Measurements from ENCODE around the gene SLC52A1. TPM values are rescaled to one million over a fixed set of nuclear protein-coding genes. Genes with fewer than 3 reads are reported as not detected.
A peak's percentile ranks its signal among the peaks of the same experiment; 100 is the strongest.

Gene SLC52A1
- total and polyA plus RNA-seq, 12 donors = 0.24 to 0.40 TPM; not detected in 10

DNA sequence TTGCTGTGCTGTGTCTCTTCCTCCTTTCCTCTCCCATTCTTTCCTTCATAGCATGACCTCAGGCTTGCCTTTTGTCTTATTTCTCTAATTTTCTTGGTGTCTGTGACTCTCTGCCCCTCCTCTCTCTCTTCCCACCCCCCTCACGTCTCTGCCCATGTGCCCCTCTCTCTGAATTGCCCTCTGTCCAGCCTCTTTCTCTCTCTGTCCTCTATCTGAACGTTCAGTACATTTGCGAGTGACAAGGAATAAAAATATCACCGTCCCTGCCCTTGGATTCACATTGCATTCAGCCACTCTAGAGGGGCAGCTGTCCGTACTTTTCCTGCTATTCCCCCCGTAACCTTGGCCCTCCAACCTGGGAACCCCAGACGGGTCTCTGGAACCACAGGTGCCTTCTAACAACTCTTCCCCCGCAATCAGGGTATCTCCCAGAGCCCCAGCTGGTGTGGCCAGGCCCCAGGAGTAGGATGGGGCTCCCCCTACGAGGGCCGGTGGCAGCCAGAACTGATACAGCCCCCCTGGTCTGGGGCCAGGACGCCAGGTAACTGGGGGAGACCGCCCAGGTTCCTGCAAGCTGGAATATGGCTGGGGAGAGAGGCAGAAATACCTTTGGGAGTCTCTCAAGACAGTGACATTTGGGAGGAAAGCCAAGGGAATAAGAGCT lies 35.7 kb downstream of the SLC52A1 start:
- Histone ChIP-seq H3K27ac (no peak overlapping the region), H3K27me3 (no peaks in the 10 kb centered on the region), H3K4me1 (replicated peaks in 1 of 2) (peaks cover 24 to 26% of the 10 kb centered on the region in 2 donors), H3K4me3 (peak overlapping the region in 1 of 4 donors; percentile 64), H3K36me3 (replicated peaks in 1 of 2) (peaks cover 0 to 38% of the 10 kb centered on the region in 2 donors), H3K9me3 (replicated peaks in 1 of 3) (no peaks in the 10 kb centered on the region)
- WGBS, 4 donors = 74 to 76% (median 75%) methylated on average over 12 of the region's 12 CpGs
- TF ChIP-seq, protein P1, sequence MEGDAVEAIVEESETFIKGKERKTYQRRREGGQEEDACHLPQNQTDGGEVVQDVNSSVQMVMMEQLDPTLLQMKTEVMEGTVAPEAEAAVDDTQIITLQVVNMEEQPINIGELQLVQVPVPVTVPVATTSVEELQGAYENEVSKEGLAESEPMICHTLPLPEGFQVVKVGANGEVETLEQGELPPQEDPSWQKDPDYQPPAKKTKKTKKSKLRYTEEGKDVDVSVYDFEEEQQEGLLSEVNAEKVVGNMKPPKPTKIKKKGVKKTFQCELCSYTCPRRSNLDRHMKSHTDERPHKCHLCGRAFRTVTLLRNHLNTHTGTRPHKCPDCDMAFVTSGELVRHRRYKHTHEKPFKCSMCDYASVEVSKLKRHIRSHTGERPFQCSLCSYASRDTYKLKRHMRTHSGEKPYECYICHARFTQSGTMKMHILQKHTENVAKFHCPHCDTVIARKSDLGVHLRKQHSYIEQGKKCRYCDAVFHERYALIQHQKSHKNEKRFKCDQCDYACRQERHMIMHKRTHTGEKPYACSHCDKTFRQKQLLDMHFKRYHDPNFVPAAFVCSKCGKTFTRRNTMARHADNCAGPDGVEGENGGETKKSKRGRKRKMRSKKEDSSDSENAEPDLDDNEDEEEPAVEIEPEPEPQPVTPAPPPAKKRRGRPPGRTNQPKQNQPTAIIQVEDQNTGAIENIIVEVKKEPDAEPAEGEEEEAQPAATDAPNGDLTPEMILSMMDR (IDR thresholded peaks at IDR 0.05) = no peak
- no peak for TF ChIP-seq POLR2A (IDR thresholded peaks at IDR 0.05)
- DNase-seq = no peak
- intact Hi-C loops (cut with DNase I) = loop anchor here in 1 of 2 donors (5.0 kb wide), 1 partner anchor 62 kb away; no protein-coding TSS in a partner anchor

DNA sequence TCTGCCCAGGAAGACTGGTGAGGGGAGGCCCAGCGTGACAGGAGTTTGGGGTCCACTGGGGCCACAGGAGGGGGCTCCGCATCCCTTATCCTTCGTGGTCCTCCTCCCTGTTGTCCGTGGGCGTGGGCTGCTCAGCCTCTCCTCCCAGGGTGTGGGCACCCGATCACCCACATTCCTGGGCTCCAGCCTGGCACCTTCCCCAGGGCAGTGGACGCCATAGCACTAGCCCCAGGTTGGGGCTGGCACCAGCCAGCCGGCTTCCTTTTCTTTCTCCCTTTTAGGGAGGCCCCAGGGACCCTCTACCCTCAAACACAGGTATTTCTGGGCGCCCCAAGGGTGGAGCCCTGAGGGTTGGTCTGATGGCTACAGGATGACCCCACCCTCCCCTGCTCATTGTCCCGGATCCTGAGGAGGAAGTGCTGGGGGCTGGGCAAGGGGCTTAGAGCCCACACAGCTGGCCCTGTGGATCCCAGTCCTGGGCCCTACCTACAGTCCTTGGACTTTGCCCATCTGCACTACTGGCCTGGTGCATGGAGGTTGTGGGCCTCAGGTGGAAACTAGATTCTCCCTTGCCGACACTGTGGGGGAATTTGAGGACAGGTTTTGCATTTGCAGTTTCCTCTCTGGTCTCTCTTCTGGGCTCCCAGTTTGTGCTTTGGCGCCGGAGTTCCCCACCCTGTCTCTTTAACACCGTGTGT lies 36.3 kb downstream of the SLC52A1 start:
- H3K27me3 ChIP-seq = no peaks in the 10 kb centered on the region
- no peak for DNase-seq
- H3K36me3 ChIP-seq (replicated peaks in 1 of 2) = peaks cover 0 to 31% of the 10 kb centered on the region in 2 donors
- 28 to 44% (median 37%) methylated on average over 5 to 14 of the region's 14 CpGs for WGBS, 4 donors
- intact Hi-C loops (cut with DNase I) = loop anchor here in 1 of 2 donors (5.0 kb wide), 1 partner anchor 62 kb away; no protein-coding TSS in a partner anchor
- H3K4me1 ChIP-seq (replicated peaks in 1 of 2) = peaks cover 24 to 26% of the 10 kb centered on the region in 2 donors
- no peaks in the 10 kb centered on the region for H3K9me3 ChIP-seq (replicated peaks in 1 of 3)
- TF ChIP-seq, protein P1 (IDR thresholded peaks at IDR 0.05) = no peak
- TF ChIP-seq POLR2A (IDR thresholded peaks at IDR 0.05) = no peak
- peak overlapping the region in 3 of 5 donors; percentile 48 to 90 (median 89) for H3K27ac ChIP-seq
- peak overlapping the region; percentile 27 to 81 (median 70) for H3K4me3 ChIP-seq

GRCh38 chr17:4998027-4998731 lies 37.0 kb downstream of the SLC52A1 start:
- peak; percentile 3 to 61 for TF ChIP-seq POLR2A (IDR thresholded peaks at IDR 0.05)
- TF ChIP-seq, protein P1 (IDR thresholded peaks at IDR 0.05) = no peak
- Histone ChIP-seq H3K9me3 (replicated peaks in 1 of 3) (no peaks in the 10 kb centered on the region), H3K4me3 (peak overlapping the region; percentile 27 to 81 (median 70)), H3K27me3 (no peaks in the 10 kb centered on the region), H3K36me3 (replicated peaks in 1 of 2) (peaks cover 0 to 24% of the 10 kb centered on the region in 2 donors), H3K4me1 (replicated peaks in 1 of 2) (peaks cover 24 to 26% of the 10 kb centered on the region in 2 donors), H3K27ac (peak overlapping the region in 3 of 5 donors; percentile 48 to 90 (median 89))
- 0 to 2% (median 1%) methylated on average over 9 to 55 of the region's 55 CpGs for WGBS, 4 donors
- intact Hi-C loops (cut with DNase I) = loop anchor here in 1 of 2 donors (5.0 kb wide), 1 partner anchor 61 kb away; no protein-coding TSS in a partner anchor
- DNase-seq = peak; percentile 43 to 71 (median 64)

Measured in adrenal gland (tissue), 12 donors.